Progenitor cell of endocrine pancreas (in vitro differentiated cells): Measurements from ENCODE around the gene ASPRV1. TPM values are rescaled to one million over a fixed set of nuclear protein-coding genes. Genes with fewer than 3 reads are reported as not detected.

Experiments
- DNase-seq: peaks from one replicate; pipeline ENCODE4 v3.0.0; 2021; ENCODE audit warnings: low spot score; ENCODE audit not compliant: unreplicated experiment
- H3K27ac Mint-ChIP-seq: 2 replicates; pipeline ENCODE4 v1.8.0; 2021; ENCODE audit warnings: mild to moderate bottlenecking, moderate library complexity, mixed read lengths
- H3K27me3 Mint-ChIP-seq: 2 replicates; pipeline ENCODE4 v1.8.0; 2021; ENCODE audit warnings: mixed read lengths
- H3K36me3 Mint-ChIP-seq: 2 replicates; pipeline ENCODE4 v1.8.0; 2022; ENCODE audit warnings: mixed read lengths; ENCODE audit not compliant: insufficient read depth
- H3K4me1 Mint-ChIP-seq: 2 replicates; pipeline ENCODE4 v1.8.0; 2021; ENCODE audit warnings: low read depth, mixed read lengths
- H3K4me3 Mint-ChIP-seq: 2 replicates; pipeline ENCODE4 v1.8.0; 2021; ENCODE audit warnings: low read depth, mild to moderate bottlenecking, moderate library complexity, mixed read lengths
- H3K9me3 Mint-ChIP-seq: 2 replicates; pipeline ENCODE4 v1.8.0; 2021; ENCODE audit warnings: low read depth, mixed read lengths
- CTCF ChIP-seq: fragments of 200-600 bp; sonication (generic); IDR thresholded peaks from one replicate; pipeline ENCODE4 v1.5.0; 2021; ENCODE audit warnings: antibody characterized with exemption, mild to moderate bottlenecking; ENCODE audit not compliant: unreplicated experiment
- total RNA-seq: library from RNA; stranded (reverse); gene quantifications from 2 replicates; pipeline ENCODE4 v1.2.1, GENCODE V29; 2021

Gene ASPRV1
- total RNA-seq, 1 donor from 2014 or later, result 1.1 TPM

DNA sequence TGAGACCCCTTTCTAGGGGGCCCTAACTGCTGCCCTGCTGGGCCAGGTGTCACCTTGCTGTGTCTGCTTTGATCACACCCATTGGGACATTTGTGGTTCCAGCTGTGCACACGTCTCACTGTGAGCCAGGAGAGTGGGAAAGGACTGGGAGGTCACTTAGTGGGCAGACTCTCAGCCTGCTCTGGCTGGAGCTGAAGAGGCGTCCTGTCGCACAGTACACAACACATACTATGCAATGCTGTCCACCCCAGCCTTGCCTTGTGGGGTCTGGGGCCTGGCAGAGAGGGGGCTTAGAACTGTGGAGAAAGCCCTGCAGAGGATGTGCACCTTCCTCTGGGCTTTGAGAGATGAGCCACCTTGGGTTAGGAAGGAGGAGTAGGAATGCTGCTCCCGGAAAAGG is 25.3 kb upstream of the ASPRV1 start:
- Mint-ChIP-seq H3K4me1 (no peaks in the 10 kb centered on the region), H3K27ac (no peak overlapping the region)

GRCh38 chr2:69985688-69986087 is 24.3 kb upstream of the ASPRV1 start:
- Mint-ChIP-seq H3K4me1 (no peaks in the 10 kb centered on the region), H3K36me3 (no peaks in the 10 kb centered on the region), H3K9me3 (no peaks in the 10 kb centered on the region), H3K4me3 (no peak overlapping the region), H3K27me3 (no peaks in the 10 kb centered on the region), H3K27ac (no peak overlapping the region)
- DNase-seq, result no peak
- TF ChIP-seq CTCF, result no peak

More for the DNA sequence above, 25.3 kb upstream of the ASPRV1 start:
- H3K9me3 Mint-ChIP-seq, result no peaks in the 10 kb centered on the region
- DNase-seq, result no peak
- no peak for TF ChIP-seq CTCF
- H3K4me3 Mint-ChIP-seq, result no peak overlapping the region
- no peaks in the 10 kb centered on the region for H3K36me3 Mint-ChIP-seq
- no peaks in the 10 kb centered on the region for H3K27me3 Mint-ChIP-seq

DNA sequence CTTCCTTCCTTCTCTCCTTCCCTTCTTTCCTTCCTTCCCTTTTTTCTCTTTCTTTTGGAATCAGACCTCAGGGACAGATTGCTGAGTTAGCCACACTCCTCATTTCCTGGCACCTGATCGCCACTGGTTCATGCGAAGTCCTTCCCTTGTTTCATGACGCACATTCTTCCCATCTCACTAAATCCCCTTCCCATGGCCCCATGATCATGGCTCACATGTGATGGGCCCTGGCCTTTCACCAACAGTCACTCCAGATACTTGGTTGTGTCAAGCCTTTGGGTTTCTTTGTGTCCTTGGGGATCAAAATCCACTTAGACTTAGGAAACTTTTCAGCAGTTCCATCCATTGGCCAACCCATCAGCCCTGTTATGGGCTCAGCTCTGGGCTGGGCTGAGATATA is 23.8 kb upstream of the ASPRV1 start:
- no peak overlapping the region for H3K4me3 Mint-ChIP-seq
- TF ChIP-seq CTCF, result no peak
- no peaks in the 10 kb centered on the region for H3K36me3 Mint-ChIP-seq
- H3K27ac Mint-ChIP-seq, result no peak overlapping the region
- no peaks in the 10 kb centered on the region for H3K27me3 Mint-ChIP-seq
- no peaks in the 10 kb centered on the region for H3K4me1 Mint-ChIP-seq
- no peak for DNase-seq
- H3K9me3 Mint-ChIP-seq, result no peaks in the 10 kb centered on the region

DNA sequence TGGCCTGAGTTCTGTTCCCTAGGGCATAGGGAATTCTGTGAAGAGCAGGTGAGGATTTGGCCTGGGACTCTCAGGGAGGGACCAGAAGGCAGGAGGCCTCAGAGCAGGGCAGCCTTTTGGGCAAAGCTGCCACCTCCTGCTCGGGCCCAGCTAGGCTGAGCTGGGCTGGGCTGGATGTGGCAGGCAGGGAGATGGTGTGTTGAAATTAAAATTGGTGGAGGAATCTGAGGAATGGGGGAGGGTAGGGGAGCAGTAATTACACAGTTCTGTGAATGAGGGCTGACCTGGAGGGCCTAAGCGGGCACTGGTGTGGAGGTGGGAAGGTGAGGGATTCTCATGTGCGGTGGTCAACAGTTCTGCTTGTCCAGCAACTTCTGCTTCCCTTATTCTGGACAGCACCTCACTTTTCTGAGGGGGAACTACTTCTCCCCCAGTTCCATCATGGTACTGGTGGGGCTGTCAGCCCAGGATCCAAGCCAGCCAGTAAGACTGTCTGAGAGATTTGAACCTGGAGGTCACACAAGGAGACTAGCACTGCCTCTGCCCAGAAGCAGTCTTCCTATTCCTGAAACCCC is 22.0 kb upstream of the ASPRV1 start:
- H3K27me3 Mint-ChIP-seq, result no peaks in the 10 kb centered on the region
- H3K36me3 Mint-ChIP-seq, result no peaks in the 10 kb centered on the region
- TF ChIP-seq CTCF, result no peak
- H3K4me1 Mint-ChIP-seq, result no peaks in the 10 kb centered on the region
- no peaks in the 10 kb centered on the region for H3K9me3 Mint-ChIP-seq
- H3K27ac Mint-ChIP-seq, result peak overlapping the region; percentile 65
- H3K4me3 Mint-ChIP-seq, result no peak overlapping the region
- no peak for DNase-seq

DNA sequence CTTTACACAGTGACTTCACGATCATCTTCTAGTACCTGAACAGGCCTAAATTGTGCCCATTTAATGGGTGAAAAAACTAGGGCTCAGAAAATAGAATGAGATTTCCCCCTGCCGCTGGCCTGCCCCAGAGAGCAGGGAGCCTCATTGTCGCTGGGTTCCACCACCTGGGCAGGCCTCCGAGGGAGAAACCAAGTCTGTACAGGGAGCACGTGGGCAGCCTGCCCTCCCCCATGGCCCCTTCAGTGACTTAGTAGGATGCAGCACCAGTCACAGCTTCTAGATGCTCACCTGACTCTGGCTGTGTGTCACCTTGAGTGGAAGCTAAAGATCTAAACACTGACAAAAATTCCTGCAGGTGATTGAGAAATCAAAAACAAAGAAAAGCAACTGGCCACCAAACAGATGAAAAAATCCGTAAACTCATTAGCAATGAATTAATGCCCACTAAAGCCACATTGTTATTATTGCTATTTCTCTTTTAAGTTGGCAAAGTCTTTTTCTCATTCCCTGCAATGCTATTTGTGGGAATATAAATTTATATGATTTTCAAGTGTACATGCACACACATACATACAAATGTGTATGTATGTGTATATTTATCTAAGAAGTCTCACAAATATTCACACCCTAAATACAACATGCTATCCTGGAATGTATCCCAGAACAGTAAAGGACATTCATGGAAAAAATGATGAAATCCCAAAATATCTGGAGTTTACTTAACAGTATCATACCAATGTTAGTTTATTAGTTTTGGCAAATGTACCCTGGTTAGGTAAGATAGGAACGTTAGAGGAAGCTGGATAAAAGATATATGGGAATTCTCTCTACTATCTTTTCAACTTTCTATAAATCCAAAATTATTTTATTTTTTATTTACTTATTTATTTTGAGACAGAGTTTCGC is 18.7 kb upstream of the ASPRV1 start:
- H3K27me3 Mint-ChIP-seq, result peaks cover 3% of the 10 kb centered on the region
- no peak overlapping the region for H3K4me3 Mint-ChIP-seq
- peaks cover 2% of the 10 kb centered on the region for H3K4me1 Mint-ChIP-seq
- H3K36me3 Mint-ChIP-seq, result no peaks in the 10 kb centered on the region
- TF ChIP-seq CTCF, result no peak
- DNase-seq, result no peak
- H3K9me3 Mint-ChIP-seq, result no peaks in the 10 kb centered on the region
- no peak overlapping the region for H3K27ac Mint-ChIP-seq
